ENCODE results near the gene RAB6A.

- TF ChIP-seq CTCF (IDR thresholded peaks at IDR 0.05; ENCODE audit: insufficient read depth, low read length) = peak; percentile 89
- TF ChIP-seq SPI1 (IDR thresholded peaks at IDR 0.05; ENCODE audit: borderline replicate concordance, low read depth) = no peak
- TF ChIP-seq POLR2AphosphoS5 (IDR thresholded peaks at IDR 0.05; ENCODE audit: low read depth) = no peak
- no peak for TF ChIP-seq GABPA (IDR thresholded peaks at IDR 0.05; ENCODE audit: low read depth)
- TF ChIP-seq REST (IDR thresholded peaks at IDR 0.05; ENCODE audit: insufficient replicate concordance, low read depth) = no peak
Measured at GRCh38 chr11:73625696-73626318, 135.1 kb downstream of the RAB6A start.

Measured in HL-60 (cell line).